MM.1S (cell line): ENCODE measurements around the gene MAGI3.

Experiments used
- CTCF ChIP-seq: fragments of 300-600 bp; sonication (generic); IDR thresholded peaks from 2 replicates; pipeline ENCODE4 v1.5.1; 2016; ENCODE audit warnings: antibody characterized with exemption, low read length, mixed read lengths
- EZH2 ChIP-seq: fragments of 300-600 bp; sonication (generic); optimal IDR thresholded peaks from 2 replicates; pipeline ENCODE3; 2017; ENCODE audit warnings: low read depth, mild to moderate bottlenecking, antibody characterized with exemption, low read length, mixed read lengths

GRCh38 chr1:113453771-113454083, 63.4 kb downstream of the MAGI3 start:
- no peak for TF ChIP-seq CTCF
- TF ChIP-seq EZH2: no peak
